Ureter (tissue), 1 donor: ENCODE data around the gene CRYBA2. TPM values are rescaled to one million over a fixed set of nuclear protein-coding genes. Genes with fewer than 3 reads are reported as not detected.

Experiments
- DNase-seq: peaks from one replicate; pipeline ENCODE4 v3.0.0-alpha.2; 2020; ENCODE audit warnings: low spot score
- total RNA-seq: library from RNA; stranded (reverse); gene quantifications from one replicate; pipeline ENCODE4 v1.2.4, GENCODE V29; 2023
- donor health status: DM: yes; HTN: yes; CAD: no.

CRYBA2 gene
- total RNA-seq, 1 donor from 2014 or later, result not detected

GRCh38 chr2:219023045-219023605 lies 29.9 kb upstream of the CRYBA2 start:
- DNase-seq, result no peak

GRCh38 chr2:219022616-219023015 lies 29.4 kb upstream of the CRYBA2 start:
- no peak for DNase-seq

GRCh38 chr2:219022041-219022440 lies 28.8 kb upstream of the CRYBA2 start:
- no peak for DNase-seq

GRCh38 chr2:219021591-219021990 lies 28.4 kb upstream of the CRYBA2 start:
- no peak for DNase-seq

- no peak for DNase-seq
Measured at GRCh38 chr2:219020604-219021365, 27.6 kb upstream of the CRYBA2 start.

- no peak for DNase-seq
Measured at GRCh38 chr2:219019436-219019835, 26.2 kb upstream of the CRYBA2 start.

- DNase-seq, result no peak
Measured at GRCh38 chr2:219018726-219019125, 25.5 kb upstream of the CRYBA2 start.

GRCh38 chr2:219018286-219018685 lies 25.1 kb upstream of the CRYBA2 start:
- DNase-seq, result no peak

GRCh38 chr2:219017201-219017931 lies 24.1 kb upstream of the CRYBA2 start:
- no peak for DNase-seq

GRCh38 chr2:219016721-219017120 lies 23.5 kb upstream of the CRYBA2 start:
- no peak for DNase-seq

GRCh38 chr2:219010873-219011272 lies 17.7 kb upstream of the CRYBA2 start:
- no peak for DNase-seq

- no peak for DNase-seq
Measured at GRCh38 chr2:219010162-219010756, 17.0 kb upstream of the CRYBA2 start.

GRCh38 chr2:219009294-219009693 lies 16.1 kb upstream of the CRYBA2 start:
- no peak for DNase-seq

- no peak for DNase-seq
Measured at GRCh38 chr2:219003979-219004378, 10.8 kb upstream of the CRYBA2 start.

GRCh38 chr2:219003267-219003634 lies 10.0 kb upstream of the CRYBA2 start:
- no peak for DNase-seq

GRCh38 chr2:219002395-219003266 lies 9.4 kb upstream of the CRYBA2 start:
- no peak for DNase-seq

GRCh38 chr2:219001577-219002394 lies 8.6 kb upstream of the CRYBA2 start:
- DNase-seq, result peak; percentile 61

GRCh38 chr2:219001100-219001576 lies 7.9 kb upstream of the CRYBA2 start:
- no peak for DNase-seq

GRCh38 chr2:219000569-219000960 lies 7.3 kb upstream of the CRYBA2 start:
- DNase-seq, result no peak

GRCh38 chr2:218999881-219000568 lies 6.8 kb upstream of the CRYBA2 start:
- no peak for DNase-seq
